Mesothelial cell of epicardium (in vitro differentiated cells): ENCODE data around the gene FIBCD1. TPM values are rescaled to one million over a fixed set of nuclear protein-coding genes. Genes with fewer than 3 reads are reported as not detected.

Source experiments
- DNase-seq, 2 experiments: peaks; one replicate each; pipeline ENCODE4 v3.0.0; 2021; ENCODE audit warnings: low spot score in 2 of 2; ENCODE audit not compliant: unreplicated experiment in 2 of 2
- H3K27ac Mint-ChIP-seq: 2 replicates; pipeline ENCODE4 v1.8.0; 2021; ENCODE audit warnings: mixed read lengths
- H3K27me3 Mint-ChIP-seq: 2 replicates; pipeline ENCODE4 v1.8.0; 2021; ENCODE audit warnings: low read depth, mixed read lengths
- H3K36me3 Mint-ChIP-seq: 2 replicates; pipeline ENCODE4 v1.8.0; 2021; ENCODE audit warnings: mixed read lengths
- H3K4me1 Mint-ChIP-seq: 2 replicates; pipeline ENCODE4 v1.8.0; 2021; ENCODE audit warnings: mixed read lengths
- H3K4me3 Mint-ChIP-seq: 2 replicates; pipeline ENCODE4 v1.8.0; 2021; ENCODE audit warnings: mild to moderate bottlenecking, moderate library complexity, mixed read lengths
- H3K9me3 Mint-ChIP-seq: 2 replicates; pipeline ENCODE4 v1.8.0; 2021; ENCODE audit warnings: mixed read lengths
- total RNA-seq: library from RNA; stranded (reverse); gene quantifications from 3 replicates; pipeline ENCODE4 v1.2.1, GENCODE V29; 2021
- TF ChIP-seq, protein P1 (sequence below): fragments of 200-600 bp; sonication (generic); IDR thresholded peaks from one replicate; pipeline ENCODE4 v1.5.0; 2021; ENCODE audit warnings: antibody characterized with exemption; ENCODE audit not compliant: unreplicated experiment

The FIBCD1 gene
- total RNA-seq, 1 donor from 2014 or later = 2.2 TPM

DNA sequence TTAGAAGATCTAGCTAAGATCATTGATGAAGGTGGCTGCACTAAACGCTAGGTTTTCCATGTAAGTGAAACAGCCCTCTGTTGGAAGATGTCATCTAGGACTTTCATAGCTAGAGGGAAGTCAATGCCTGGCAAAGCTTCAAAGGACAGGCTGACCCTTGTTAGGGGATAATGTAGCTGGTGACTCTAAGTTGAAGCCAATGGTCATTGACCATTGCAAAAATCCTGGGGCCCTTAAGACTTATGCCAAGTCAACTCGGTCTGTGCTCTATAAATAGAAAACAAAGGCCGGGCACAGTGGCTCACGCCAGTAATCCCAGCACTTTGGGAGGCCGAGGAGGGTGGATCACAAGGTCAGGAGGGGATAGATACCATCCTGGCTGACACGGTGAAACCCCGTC, 26.6 kb upstream of the FIBCD1 start:
- Mint-ChIP-seq H3K9me3 (peaks cover 8% of the 10 kb centered on the region), H3K27ac (no peak overlapping the region), H3K4me3 (no peak overlapping the region), H3K36me3 (peaks cover 2% of the 10 kb centered on the region), H3K27me3 (no peaks in the 10 kb centered on the region), H3K4me1 (peaks cover 3% of the 10 kb centered on the region)
- TF ChIP-seq, protein P1, sequence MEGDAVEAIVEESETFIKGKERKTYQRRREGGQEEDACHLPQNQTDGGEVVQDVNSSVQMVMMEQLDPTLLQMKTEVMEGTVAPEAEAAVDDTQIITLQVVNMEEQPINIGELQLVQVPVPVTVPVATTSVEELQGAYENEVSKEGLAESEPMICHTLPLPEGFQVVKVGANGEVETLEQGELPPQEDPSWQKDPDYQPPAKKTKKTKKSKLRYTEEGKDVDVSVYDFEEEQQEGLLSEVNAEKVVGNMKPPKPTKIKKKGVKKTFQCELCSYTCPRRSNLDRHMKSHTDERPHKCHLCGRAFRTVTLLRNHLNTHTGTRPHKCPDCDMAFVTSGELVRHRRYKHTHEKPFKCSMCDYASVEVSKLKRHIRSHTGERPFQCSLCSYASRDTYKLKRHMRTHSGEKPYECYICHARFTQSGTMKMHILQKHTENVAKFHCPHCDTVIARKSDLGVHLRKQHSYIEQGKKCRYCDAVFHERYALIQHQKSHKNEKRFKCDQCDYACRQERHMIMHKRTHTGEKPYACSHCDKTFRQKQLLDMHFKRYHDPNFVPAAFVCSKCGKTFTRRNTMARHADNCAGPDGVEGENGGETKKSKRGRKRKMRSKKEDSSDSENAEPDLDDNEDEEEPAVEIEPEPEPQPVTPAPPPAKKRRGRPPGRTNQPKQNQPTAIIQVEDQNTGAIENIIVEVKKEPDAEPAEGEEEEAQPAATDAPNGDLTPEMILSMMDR = no peak
- no peak for DNase-seq

DNA sequence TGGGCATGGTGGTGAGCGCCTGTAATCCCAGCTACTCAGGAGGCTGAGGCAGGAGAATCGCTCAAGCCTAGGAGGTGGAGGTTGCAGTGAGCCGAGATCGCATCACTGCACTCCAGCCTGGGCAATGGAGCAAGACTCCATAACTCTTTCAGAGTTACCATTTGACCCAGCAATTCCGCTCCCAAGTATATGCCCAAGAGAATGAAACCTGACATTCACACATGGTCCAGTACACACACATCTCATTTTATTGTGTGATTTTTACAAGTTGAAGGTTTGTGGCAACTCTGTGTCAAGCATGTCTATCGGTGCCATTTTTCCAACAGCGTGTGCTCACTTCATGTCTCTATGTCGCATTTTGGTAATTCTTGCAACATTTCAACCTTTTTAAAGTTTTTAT, 24.9 kb upstream of the FIBCD1 start:
- Mint-ChIP-seq H3K4me3 (no peak overlapping the region), H3K36me3 (peaks cover 3% of the 10 kb centered on the region), H3K27me3 (no peaks in the 10 kb centered on the region), H3K9me3 (peaks cover 10% of the 10 kb centered on the region), H3K27ac (no peak overlapping the region), H3K4me1 (peaks cover 3% of the 10 kb centered on the region)
- TF ChIP-seq, protein P1 = no peak
- no peak for DNase-seq

DNA sequence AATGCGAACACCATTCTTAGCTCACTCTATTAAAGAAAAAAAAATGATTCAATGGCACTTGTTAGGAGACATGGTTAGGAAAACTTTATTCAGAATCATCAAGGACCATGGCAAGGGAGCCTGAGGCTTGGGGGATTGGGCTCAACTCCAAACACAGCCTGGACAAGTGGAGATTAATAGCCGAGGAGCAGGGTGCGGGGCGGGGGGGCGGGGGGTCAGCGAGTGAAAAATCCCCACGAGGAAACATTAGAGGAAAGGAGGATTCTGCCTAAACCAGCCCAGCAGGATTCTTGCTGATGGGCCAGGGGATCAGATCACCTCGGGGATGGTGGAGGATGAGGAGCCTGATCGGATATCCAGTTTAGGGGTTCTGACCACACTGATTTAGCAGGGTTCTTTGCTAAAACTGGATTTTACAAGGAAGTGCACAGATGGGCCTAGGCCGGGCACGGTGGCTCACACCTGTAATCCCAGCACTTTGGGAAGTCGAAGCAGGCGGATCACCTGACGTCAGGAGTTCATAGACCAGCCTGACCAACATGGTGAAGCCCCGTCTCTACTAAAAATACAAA, 24.4 kb upstream of the FIBCD1 start:
- no peak overlapping the region for H3K27ac Mint-ChIP-seq
- peaks cover 5% of the 10 kb centered on the region for H3K36me3 Mint-ChIP-seq
- no peaks in the 10 kb centered on the region for H3K27me3 Mint-ChIP-seq
- peaks cover 3% of the 10 kb centered on the region for H3K4me1 Mint-ChIP-seq
- no peak overlapping the region for H3K4me3 Mint-ChIP-seq
- TF ChIP-seq, protein P1 = no peak
- H3K9me3 Mint-ChIP-seq = peaks cover 13% of the 10 kb centered on the region
- no peak for DNase-seq

DNA sequence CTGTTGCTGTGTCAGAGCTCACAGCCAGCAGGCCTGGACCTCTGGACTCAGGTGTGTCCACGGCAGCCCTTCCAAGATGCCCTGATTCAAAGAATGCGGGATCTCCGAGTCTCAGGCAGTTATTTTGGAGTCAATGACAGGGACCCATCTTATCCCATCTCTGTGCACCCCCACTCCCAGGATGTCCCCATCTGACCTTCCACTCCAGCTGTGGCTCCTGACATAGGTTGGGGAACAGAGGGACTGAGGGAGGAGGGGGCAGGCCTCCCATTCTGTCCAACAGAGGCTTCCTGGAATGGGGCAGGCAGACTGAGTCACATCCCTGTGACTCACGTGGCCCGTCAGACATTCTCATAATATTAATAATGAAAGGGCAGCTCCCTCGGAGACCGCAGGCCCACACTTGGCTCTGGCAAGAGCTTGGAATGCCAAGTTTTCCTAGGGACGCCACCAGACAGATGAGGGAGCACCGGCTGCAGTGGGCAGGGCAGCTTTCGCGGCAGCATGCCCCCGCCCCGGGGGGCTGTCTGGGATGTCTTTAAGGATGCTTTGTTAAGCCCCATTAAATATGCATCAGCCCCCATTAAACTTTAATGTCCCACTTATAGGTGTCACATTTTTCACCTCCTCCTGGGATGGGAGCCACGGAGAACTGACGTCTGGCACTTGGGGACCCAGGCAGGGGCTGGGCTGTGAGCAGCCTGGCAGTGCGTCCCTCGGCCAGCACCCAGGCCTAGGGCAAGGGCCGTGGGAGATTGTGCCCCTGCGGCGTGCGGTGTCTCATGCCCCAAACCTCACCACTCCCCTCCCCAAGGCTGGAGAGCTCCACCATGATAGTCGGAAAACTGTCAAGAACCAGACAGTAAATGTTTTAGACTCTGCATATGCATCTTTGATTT, 23.6 kb upstream of the FIBCD1 start:
- no peak for DNase-seq
- no peak overlapping the region for H3K4me3 Mint-ChIP-seq
- H3K4me1 Mint-ChIP-seq = peaks cover 3% of the 10 kb centered on the region
- H3K9me3 Mint-ChIP-seq = peaks cover 13% of the 10 kb centered on the region
- H3K27me3 Mint-ChIP-seq = no peaks in the 10 kb centered on the region
- H3K27ac Mint-ChIP-seq = no peak overlapping the region
- TF ChIP-seq, protein P1 = no peak
- peaks cover 5% of the 10 kb centered on the region for H3K36me3 Mint-ChIP-seq

DNA sequence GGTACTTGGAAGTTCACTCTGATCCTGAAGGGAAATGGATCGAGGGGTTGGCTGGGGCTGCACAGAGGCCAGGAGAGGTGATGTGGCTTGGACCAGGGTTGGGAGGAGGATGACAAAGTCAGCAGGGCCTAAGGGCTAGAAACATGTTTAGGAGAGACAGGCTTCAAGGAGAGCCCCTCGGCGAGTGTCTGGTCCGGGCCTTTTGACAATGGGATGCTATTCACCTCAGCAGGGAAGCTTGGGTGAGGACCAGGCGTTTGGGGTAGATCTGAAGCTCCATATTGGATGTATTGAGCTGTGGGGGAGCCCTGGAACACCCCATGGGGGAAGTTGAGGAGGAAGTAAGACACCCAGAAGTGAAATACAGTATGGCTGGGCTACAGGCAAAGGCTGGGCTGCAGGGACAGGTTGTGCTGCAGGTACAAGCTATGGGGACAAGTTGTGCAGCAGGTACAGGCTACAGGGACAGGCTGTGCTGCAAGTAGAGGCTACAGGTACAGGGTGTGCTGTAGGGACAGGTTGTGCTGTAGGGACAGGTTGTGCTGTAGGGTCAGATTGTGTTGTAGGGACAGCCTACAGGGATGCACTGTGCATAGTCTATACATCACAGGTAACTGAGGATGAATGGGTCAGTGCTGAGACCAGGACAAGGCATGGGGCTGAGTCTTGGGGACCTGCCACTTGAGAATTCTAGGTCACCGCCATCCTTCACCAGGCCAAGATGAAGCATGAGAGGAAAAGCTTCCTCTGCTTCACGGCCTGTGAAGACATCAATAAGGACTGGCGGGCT, 22.7 kb upstream of the FIBCD1 start:
- H3K36me3 Mint-ChIP-seq = peaks cover 5% of the 10 kb centered on the region
- no peak for DNase-seq
- H3K9me3 Mint-ChIP-seq = peaks cover 13% of the 10 kb centered on the region
- no peak overlapping the region for H3K4me3 Mint-ChIP-seq
- H3K27me3 Mint-ChIP-seq = no peaks in the 10 kb centered on the region
- TF ChIP-seq, protein P1 = no peak
- peaks cover 3% of the 10 kb centered on the region for H3K4me1 Mint-ChIP-seq
- H3K27ac Mint-ChIP-seq = no peak overlapping the region
